ENCODE data around the gene LMX1A. TPM values are rescaled to one million over a fixed set of nuclear protein-coding genes. Genes with fewer than 3 reads are reported as not detected.

LMX1A gene
- total and polyA plus RNA-seq, 2 of the 13 experiments (the other 11 are each of a cell fraction or from before 2014, with no cell fraction given) = 0.07 TPM; not detected in 1

- TF ChIP-seq ZNF282 (IDR thresholded peaks at IDR 0.05; ENCODE audit: partially characterized antibody) (no peak), ZNF570 (CRISPR knock-in tag; IDR thresholded peaks at IDR 0.05; ENCODE audit: borderline replicate concordance) (no peak), THAP8 (CRISPR knock-in tag; IDR thresholded peaks at IDR 0.05; ENCODE audit: borderline replicate concordance) (no peak), BRF2 (CRISPR knock-in tag; IDR thresholded peaks at IDR 0.05) (no peak), ESRRA (CRISPR knock-in tag; IDR thresholded peaks at IDR 0.05; ENCODE audit: low read depth) (no peak), HCFC1 (IDR thresholded peaks at IDR 0.05; ENCODE audit: low read depth, low read length) (no peak)
Observed at GRCh38 chr1:165234149-165234548, 122.4 kb downstream of the LMX1A start (continued).

- BruUV-seq (replicated peaks) = no TSS peak
- Histone ChIP-seq H3K4me1 (ENCODE audit: insufficient read depth, low read length) (peaks cover 12% of the 10 kb centered on the region), H3K4me3 (replicated peaks in 1 of 3; ENCODE audit: insufficient read depth in 1 of 3, low read depth in 2 of 3, low read length in 3 of 3) (no peak overlapping the region), H3K79me2 (ENCODE audit: insufficient read depth, low read length) (no peaks in the 10 kb centered on the region), H3K36me3 (replicated peaks in 1 of 2; ENCODE audit: control insufficient read depth in 1 of 2, insufficient read depth in 2 of 2, low read length in 2 of 2) (no peaks in the 10 kb centered on the region), H4K20me1 (ENCODE audit: insufficient read depth, low read length) (no peaks in the 10 kb centered on the region), H2AFZ (ENCODE audit: low read length) (no peak overlapping the region), H3K27ac (ENCODE audit: extremely low read length, insufficient read depth, low read length) (no peak overlapping the region), H3K9ac (ENCODE audit: insufficient read depth, low read depth, low read length) (no peak overlapping the region), H3K4me2 (ENCODE audit: low read depth, low read length) (no peak overlapping the region), H3K27me3 (ENCODE audit: control insufficient read depth in 1 of 2, insufficient read depth in 2 of 2, low read length in 2 of 2) (peaks cover 0 to 2% of the 10 kb centered on the region in 2 experiments; a peak in 3 of 5 replicates), H3K9me3 (ENCODE audit: low read length) (no peaks in the 10 kb centered on the region)
- ChIA-PET POLR2A (no interaction called here), CTCF (ENCODE audit: low intra/inter-chr PET ratio, low total read pairs) (no interaction called here)
- in situ Hi-C loops (cut with HindIII; ENCODE audit: extremely low pct_ligation_motif_present, low pct_unique_long_range_greater_than_20kb) = no loop called here
- no peak for DNase-seq (ENCODE audit: low spot score)
- FAIRE-seq = no peak
- 2% methylated on average over 2 of the region's 2 CpGs for WGBS (ENCODE audit: low lambda C conversion rate)
- TF ChIP-seq MIER2 (CRISPR knock-in tag; IDR thresholded peaks at IDR 0.05) (peak; percentile 92), HIC2 (CRISPR knock-in tag; IDR thresholded peaks at IDR 0.05; ENCODE audit: low read depth) (no peak), REST (IDR thresholded peaks at IDR 0.05; ENCODE audit: borderline replicate concordance in 1 of 2, low read depth in 1 of 2, low read length in 2 of 2) (peak; percentile 41 to 94), EHMT2 (IDR thresholded peaks at IDR 0.05; ENCODE audit: borderline replicate concordance, low read depth, low read length) (peak; percentile 54; the same call in 1 of the 2 replicates)
- intact Hi-C loops (cut with micrococcal nuclease; ENCODE audit: unreplicated experiment) = loop anchor here (10.0 kb wide), 1 partner anchor 64 kb away; no protein-coding TSS in a partner anchor
- no peak for ATAC-seq
Observed at GRCh38 chr1:165228676-165229075, 127.8 kb downstream of the LMX1A start.
